ENCODE results near the gene NCS1. TPM values are rescaled to one million over a fixed set of nuclear protein-coding genes. Genes with fewer than 3 reads are reported as not detected.

NCS1 gene
- total and polyA plus RNA-seq, 2 of the 8 experiments (the other 6 are each of a cell fraction or from before 2014, with no cell fraction given), result 34.7 to 47.6 TPM

DNA sequence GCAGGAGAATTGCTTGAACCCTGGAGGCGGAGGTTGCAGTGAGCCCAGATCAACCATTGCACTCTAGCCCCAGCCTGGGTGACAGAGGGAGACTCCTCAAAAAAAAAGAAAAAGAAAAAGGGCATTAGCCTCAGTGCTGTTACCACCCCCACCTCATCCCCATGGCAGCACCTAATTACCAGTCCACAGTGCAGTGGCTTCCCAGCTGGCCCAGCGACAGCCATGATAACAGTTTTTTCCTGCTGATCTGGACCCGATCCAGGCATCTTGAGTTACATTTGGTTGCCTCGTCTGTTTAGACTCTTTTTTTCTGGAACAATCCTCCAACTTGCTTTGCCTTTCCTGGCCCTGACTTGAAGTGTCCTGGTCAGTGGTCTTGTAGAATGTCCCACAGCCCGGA is 24.4 kb downstream of the NCS1 start:
- WGBS, 2 experiments (ENCODE audit: extremely low coverage in 1 of 2, insufficient coverage in 1 of 2, insufficient read length in 1 of 2, insufficient replicate concordance in 2 of 2, low coverage in 1 of 2, low lambda C conversion rate in 2 of 2, missing lambda C conversion rate in 1 of 2), result 73% methylated on average over 5 of the region's 5 CpGs; no CpG with 5 or more reads in 1 of the 2 experiments
- Histone ChIP-seq H3K23ac (ENCODE audit: insufficient read length) (no peak overlapping the region), H3K4me1 (replicated peaks in 1 of 4; ENCODE audit: control insufficient read depth in 3 of 4, insufficient read depth in 4 of 4, low read length in 3 of 4) (peaks cover 0 to 26% (median 11%) of the 10 kb centered on the region in 4 experiments; a peak in 6 of 7 replicates), H3K9me3 (ENCODE audit: insufficient read depth in 2 of 2, low read depth in 1 of 2, low read length in 1 of 2) (no peaks in the 10 kb centered on the region), H3K79me2 (ENCODE audit: control insufficient read depth in 1 of 2, insufficient read depth in 2 of 2, low read length in 2 of 2) (peaks cover 7 to 9% of the 10 kb centered on the region in 2 experiments; a peak in 3 of 4 replicates), H3K79me1 (ENCODE audit: low read depth, low read length) (peaks cover 25% of the 10 kb centered on the region), H4K20me1 (replicated peaks in 1 of 2; ENCODE audit: control insufficient read depth in 1 of 2, insufficient read depth in 2 of 2, low read length in 2 of 2) (peaks cover 0 to 3% of the 10 kb centered on the region in 2 experiments), H2BK15ac (ENCODE audit: low read length) (no peak overlapping the region), H2BK120ac (replicated peaks; ENCODE audit: low read depth, low read length) (no peak overlapping the region), H2BK12ac (ENCODE audit: low read depth, low read length) (no peak overlapping the region), H3K18ac (ENCODE audit: extremely low read depth, low read length) (no peak overlapping the region), H3K27ac (ENCODE audit: low read depth, low read length) (no peak overlapping the region), H2BK5ac (ENCODE audit: low read depth, low read length) (no peak overlapping the region), H3K14ac (ENCODE audit: insufficient read length) (no peak overlapping the region), H4K5ac (ENCODE audit: insufficient read length, low read depth, low read length) (no peak overlapping the region), H3K23me2 (ENCODE audit: low read depth, low read length) (no peaks in the 10 kb centered on the region), H4K8ac (ENCODE audit: extremely low read depth, insufficient read depth, low read length) (no peak overlapping the region), H3K56ac (replicated peaks; ENCODE audit: insufficient read length, low read depth, low read length) (no peak overlapping the region), H3K4me2 (ENCODE audit: insufficient read depth in 1 of 2, low read depth in 2 of 2, low read length in 2 of 2) (no peak overlapping the region), H2AFZ (ENCODE audit: low read length) (no peak overlapping the region), H2AK5ac (ENCODE audit: low read depth, low read length) (no peak overlapping the region), H4K91ac (replicated peaks; ENCODE audit: insufficient read length, low read length) (no peak overlapping the region), H3K9ac (replicated peaks in 1 of 4; ENCODE audit: extremely low read depth in 1 of 4, low read depth in 3 of 4, low read length in 3 of 4) (no peak overlapping the region), H3K27me3 (replicated peaks in 1 of 4; ENCODE audit: control insufficient read depth in 3 of 4, extremely low read depth in 1 of 4, insufficient read depth in 3 of 4, low read length in 3 of 4) (no peaks in the 10 kb centered on the region), H3K4ac (replicated peaks; ENCODE audit: insufficient read length, low read depth, low read length) (no peak overlapping the region), H2BK20ac (ENCODE audit: low read length) (no peak overlapping the region), H3K4me3 (ENCODE audit: extremely low read depth in 1 of 4, insufficient read depth in 2 of 4, low read depth in 3 of 4, low read length in 4 of 4) (no peak overlapping the region), H3K36me3 (ENCODE audit: control insufficient read depth in 2 of 4, insufficient read depth in 4 of 4, low read length in 3 of 4) (no peaks in the 10 kb centered on the region)
- TF ChIP-seq CBX8 (IDR thresholded peaks at IDR 0.05; ENCODE audit: borderline replicate concordance, low read depth, low read length), result no peak
- FAIRE-seq, result no peak
- CTCF ChIA-PET (ENCODE audit: partially characterized antibody), result interaction anchor here (0.6 to 1.5 kb wide), 2 partner anchors 89 to 539 kb away, joined by 3 to 5 read pairs; no protein-coding TSS in a partner anchor
- POLR2A ChIA-PET (ENCODE audit: partially characterized antibody), result interaction anchor here (1.1 to 1.7 kb wide), 2 partner anchors 9 to 10 kb away, joined by 3 read pairs; no protein-coding TSS in a partner anchor
- no peak for DNase-seq (ENCODE audit: low read depth in 1 of 2, low spot score in 2 of 2)

Measured in H1 (cell line).